BJ (cell line): ENCODE results near the gene NALCN. TPM values are rescaled to one million over a fixed set of nuclear protein-coding genes. Genes with fewer than 3 reads are reported as not detected.
A peak's percentile ranks its signal among the peaks of the same experiment; 100 is the strongest.

Experiments
- CTCF ChIA-PET: fragments of 350-600 bp; formaldehyde crosslinking; extraction: SDS; loops from one replicate; lab custom pipeline; 2021; ENCODE audit warnings: antibody characterized with exemption, inconsistent platforms; lab: Yijun Ruan, JAX
- POLR2A ChIA-PET: fragments of 300-600 bp; sonication (Branson Sonifier 250); formaldehyde crosslinking; extraction: SDS; loops from one replicate; lab custom pipeline; 2021; ENCODE audit warnings: antibody characterized with exemption; lab: Charles Lee
- DNase-seq: peaks from one replicate; pipeline ENCODE4 v3.0.0-alpha.2; 2011; ENCODE audit warnings: low read depth
- H3K27me3 ChIP-seq: 2 replicates; pipeline ENCODE4 v1.6.0; 2011; ENCODE audit warnings: low read length; ENCODE audit not compliant: control insufficient read depth, insufficient read depth
- H3K36me3 ChIP-seq: 2 replicates; pipeline ENCODE4 v1.5.1; 2011; ENCODE audit warnings: low read length; ENCODE audit not compliant: control insufficient read depth, insufficient read depth
- H3K4me3 ChIP-seq: 2 replicates; pipeline ENCODE4 v1.5.1; 2011; ENCODE audit warnings: low read depth, mild to moderate bottlenecking, control low read depth, low read length
- polyA plus RNA-seq: library from polyadenylated mRNA; depleted of rRNA; stranded (reverse); fragments of >200 nt; gene quantifications from 2 replicates; pipeline ENCODE4 v1.2.3, GENCODE V29; 2011
- TF ChIP-seq, protein P1 (sequence below): IDR thresholded peaks from 2 replicates; pipeline ENCODE4 v1.5.1; 2011; ENCODE audit warnings: low read depth, mild to moderate bottlenecking, control low read depth, inconsistent platforms, low read length, moderate library complexity; ENCODE audit not compliant: insufficient read depth

NALCN gene
- polyA plus RNA-seq, 1 experiment = 2.9 TPM

GRCh38 chr13:101417043-101417406 lies 717 bp upstream of the NALCN start:
- no peak overlapping the region; the same call in 1 of the 2 replicates for H3K4me3 ChIP-seq
- TF ChIP-seq, protein P1, sequence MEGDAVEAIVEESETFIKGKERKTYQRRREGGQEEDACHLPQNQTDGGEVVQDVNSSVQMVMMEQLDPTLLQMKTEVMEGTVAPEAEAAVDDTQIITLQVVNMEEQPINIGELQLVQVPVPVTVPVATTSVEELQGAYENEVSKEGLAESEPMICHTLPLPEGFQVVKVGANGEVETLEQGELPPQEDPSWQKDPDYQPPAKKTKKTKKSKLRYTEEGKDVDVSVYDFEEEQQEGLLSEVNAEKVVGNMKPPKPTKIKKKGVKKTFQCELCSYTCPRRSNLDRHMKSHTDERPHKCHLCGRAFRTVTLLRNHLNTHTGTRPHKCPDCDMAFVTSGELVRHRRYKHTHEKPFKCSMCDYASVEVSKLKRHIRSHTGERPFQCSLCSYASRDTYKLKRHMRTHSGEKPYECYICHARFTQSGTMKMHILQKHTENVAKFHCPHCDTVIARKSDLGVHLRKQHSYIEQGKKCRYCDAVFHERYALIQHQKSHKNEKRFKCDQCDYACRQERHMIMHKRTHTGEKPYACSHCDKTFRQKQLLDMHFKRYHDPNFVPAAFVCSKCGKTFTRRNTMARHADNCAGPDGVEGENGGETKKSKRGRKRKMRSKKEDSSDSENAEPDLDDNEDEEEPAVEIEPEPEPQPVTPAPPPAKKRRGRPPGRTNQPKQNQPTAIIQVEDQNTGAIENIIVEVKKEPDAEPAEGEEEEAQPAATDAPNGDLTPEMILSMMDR = no peak
- no peak for DNase-seq
- no peaks in the 10 kb centered on the region for H3K36me3 ChIP-seq
- POLR2A ChIA-PET = interaction anchor here (0.7 kb wide), 1 partner anchor 267 kb away, joined by 3 read pairs; no protein-coding TSS in a partner anchor
- H3K27me3 ChIP-seq = no peaks in the 10 kb centered on the region
- CTCF ChIA-PET = interaction anchor here (1.1 to 1.7 kb wide), 2 partner anchors 9 to 10 kb away, joined by 3 to 6 read pairs; no protein-coding TSS in a partner anchor

DNA sequence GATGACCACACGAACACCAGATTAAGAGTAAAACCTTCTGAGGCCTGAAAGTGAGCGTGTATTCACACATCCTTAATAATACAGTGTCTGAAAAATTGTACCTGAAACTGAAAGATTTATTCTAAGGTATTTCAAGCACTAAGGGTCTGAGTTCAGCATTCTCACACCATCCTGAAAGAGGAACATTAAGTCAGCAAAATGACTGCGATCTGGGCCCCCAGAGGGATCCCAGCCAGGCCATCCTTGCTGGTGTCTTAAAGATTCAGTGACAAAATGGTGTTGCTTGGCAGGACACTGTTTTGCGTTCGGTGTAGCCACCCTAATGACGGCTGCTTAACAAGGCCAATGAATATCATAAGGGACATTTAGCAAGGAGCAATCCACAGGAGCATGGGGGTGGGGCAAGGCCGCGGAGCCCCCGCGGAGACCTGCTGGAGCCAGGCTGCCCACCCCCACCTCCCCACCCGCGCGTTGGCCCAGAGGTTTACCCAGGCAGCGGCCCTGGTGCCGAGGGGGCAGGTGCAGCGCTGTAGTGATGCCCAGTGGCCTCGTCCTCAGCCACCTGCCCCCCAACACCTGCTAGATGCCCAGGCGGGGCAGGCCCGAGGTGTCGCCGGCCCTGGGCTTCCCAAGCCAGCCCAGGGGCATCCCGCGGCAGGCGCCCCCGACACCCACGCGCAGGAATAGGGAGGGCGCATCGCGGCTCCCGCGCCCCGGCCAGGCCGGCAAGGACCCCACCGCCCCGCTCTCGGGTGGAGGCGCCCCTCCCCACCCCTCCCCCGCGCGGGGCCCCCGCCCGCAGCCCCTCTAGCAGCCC lies 742 bp downstream of the NALCN start:
- POLR2A ChIA-PET = no interaction called here
- H3K36me3 ChIP-seq = no peaks in the 10 kb centered on the region
- peak overlapping the region; percentile 56 for H3K4me3 ChIP-seq
- CTCF ChIA-PET = interaction anchor here (1.1 to 1.7 kb wide), 2 partner anchors 7 to 12 kb away, joined by 3 to 6 read pairs; no protein-coding TSS in a partner anchor
- DNase-seq = no peak
- TF ChIP-seq, protein P1 = no peak
- no peaks in the 10 kb centered on the region for H3K27me3 ChIP-seq

- no peaks in the 10 kb centered on the region for H3K27me3 ChIP-seq
- no peak overlapping the region for H3K4me3 ChIP-seq
- no peaks in the 10 kb centered on the region for H3K36me3 ChIP-seq
- TF ChIP-seq, protein P1 = no peak
- CTCF ChIA-PET = no interaction called here
- POLR2A ChIA-PET = no interaction called here
- DNase-seq = no peak
Observed at GRCh38 chr13:101412076-101412475, 4.2 kb downstream of the NALCN start.

GRCh38 chr13:101408992-101409656 lies 7.2 kb downstream of the NALCN start:
- H3K36me3 ChIP-seq = no peaks in the 10 kb centered on the region
- H3K4me3 ChIP-seq = no peak overlapping the region
- no peaks in the 10 kb centered on the region for H3K27me3 ChIP-seq
- TF ChIP-seq, protein P1 = no peak
- ChIA-PET POLR2A (no interaction called here), CTCF (interaction anchor here (1.0 kb wide), 1 partner anchor 8 kb away, joined by 3 read pairs; the partner anchor contains the start of gene NALCN)
- DNase-seq = no peak

DNA sequence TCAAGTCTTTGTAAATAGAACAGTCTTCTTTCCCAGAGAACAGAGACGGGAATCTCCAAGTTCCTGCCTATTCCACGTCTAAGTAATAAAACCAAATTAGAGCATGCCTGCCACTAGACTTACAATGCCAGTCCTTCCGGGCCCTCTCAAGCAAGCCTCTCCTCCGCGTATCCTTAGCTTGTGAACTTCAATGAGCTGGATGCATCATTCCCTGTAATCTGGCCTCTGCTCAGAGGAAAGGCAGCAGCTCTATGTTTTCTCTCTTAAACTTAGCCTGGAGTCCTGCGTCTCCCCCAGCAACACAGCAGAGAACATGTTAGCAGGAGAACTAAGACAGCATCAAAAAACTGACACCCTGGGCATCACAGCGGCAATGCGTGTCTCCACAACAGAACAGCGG lies 8.2 kb downstream of the NALCN start:
- POLR2A ChIA-PET = no interaction called here
- no peak overlapping the region for H3K4me3 ChIP-seq

More for the DNA sequence above, 8.2 kb downstream of the NALCN start:
- Histone ChIP-seq H3K36me3 (no peaks in the 10 kb centered on the region), H3K27me3 (no peaks in the 10 kb centered on the region)
- no peak for DNase-seq
- TF ChIP-seq, protein P1 = no peak
- CTCF ChIA-PET = interaction anchor here (1.0 kb wide), 1 partner anchor 9 kb away, joined by 3 read pairs; the partner anchor contains the start of gene NALCN
